IMR-90 (cell line): ENCODE measurements around the gene IKZF4. TPM values are rescaled to one million over a fixed set of nuclear protein-coding genes. Genes with fewer than 3 reads are reported as not detected.

Source experiments
- ATAC-seq: fragments of 200-7000 bp; cut with Tn5 transposase; 2 replicates; pipeline ENCODE4 v1.9.1; 2020; ENCODE audit warnings: low read depth, mild to moderate bottlenecking, moderate library complexity
- BruUV-seq: library from RNA; stranded (reverse); fragments of 400-500 nt; replicated peaks from 2 replicates; lab custom pipeline; 2021; lab: Mats Ljungman, UMichigan
- CTCF ChIA-PET: fragments of 300-600 bp; formaldehyde crosslinking; extraction: SDS; loops from one replicate; lab custom pipeline; 2021; ENCODE audit warnings: antibody characterized with exemption; lab: Yijun Ruan, JAX
- POLR2A ChIA-PET: fragments of 300-600 bp; sonication (Branson Sonifier 250); formaldehyde crosslinking; loops from one replicate; lab custom pipeline; 2022; ENCODE audit warnings: antibody characterized with exemption; ENCODE audit not compliant: unreplicated experiment; lab: Charles Lee
- DNase-seq: peaks from one replicate; pipeline ENCODE4 v3.0.0; 2013
- H2AFZ ChIP-seq: replicated peaks from 2 replicates; pipeline ENCODE3; 2013; ENCODE audit warnings: low read length, mild to moderate bottlenecking; ENCODE audit not compliant: poor library complexity
- H2AK5ac ChIP-seq: 2 replicates; pipeline ENCODE4 v1.6.1; 2013; ENCODE audit warnings: low read depth, low read length, inconsistent platforms
- H2AK9ac ChIP-seq: replicated peaks from 2 replicates; pipeline ENCODE3; 2013; ENCODE audit warnings: mild to moderate bottlenecking, low read depth, low read length, moderate library complexity; ENCODE audit not compliant: poor library complexity
- H2BK120ac ChIP-seq: 2 replicates; pipeline ENCODE4 v1.6.1; 2013; ENCODE audit warnings: low read depth, low read length, inconsistent platforms
- H2BK15ac ChIP-seq: 3 replicates; pipeline ENCODE4 v1.6.1; 2013; ENCODE audit warnings: low read depth, low read length, inconsistent platforms
- H2BK20ac ChIP-seq: 2 replicates; pipeline ENCODE4 v1.6.1; 2013; ENCODE audit warnings: low read depth, mild to moderate bottlenecking, inconsistent platforms, low read length, moderate library complexity
- H2BK5ac ChIP-seq: 2 replicates; pipeline ENCODE4 v1.6.1; 2013; ENCODE audit warnings: mild to moderate bottlenecking, low read depth, low read length, inconsistent platforms; ENCODE audit not compliant: poor library complexity, severe bottlenecking
- H3K14ac ChIP-seq: replicated peaks from 2 replicates; pipeline ENCODE4 v1.6.1; 2013; ENCODE audit warnings: low read depth, low read length, inconsistent platforms
- H3K18ac ChIP-seq: 2 replicates; pipeline ENCODE4 v1.6.1; 2013; ENCODE audit warnings: low read depth, low read length, control low read depth
- H3K23ac ChIP-seq: 2 replicates; pipeline ENCODE4 v1.6.1; 2013; ENCODE audit warnings: low read depth, low read length, inconsistent platforms
- H3K27ac ChIP-seq: 2 replicates; pipeline ENCODE4 v1.5.1; 2013; ENCODE audit warnings: mild to moderate bottlenecking, control low read depth, low read length; ENCODE audit not compliant: insufficient read depth
- H3K27me3 ChIP-seq: 2 replicates; pipeline ENCODE4 v1.6.1; 2013; ENCODE audit warnings: low read length; ENCODE audit not compliant: control insufficient read depth, insufficient read depth
- H3K36me3 ChIP-seq: 2 replicates; pipeline ENCODE4 v1.6.1; 2013; ENCODE audit warnings: low read length, mixed read lengths; ENCODE audit not compliant: control insufficient read depth, insufficient read depth
- H3K4ac ChIP-seq: 2 replicates; pipeline ENCODE4 v1.6.1; 2013; ENCODE audit warnings: low read depth, low read length, inconsistent platforms
- H3K4me1 ChIP-seq: 2 replicates; pipeline ENCODE4 v1.6.1; 2013; ENCODE audit warnings: low read length, mixed read lengths; ENCODE audit not compliant: control insufficient read depth, insufficient read depth
- H3K4me2 ChIP-seq: 2 replicates; pipeline ENCODE4 v1.6.1; 2013; ENCODE audit warnings: low read depth, mild to moderate bottlenecking, control low read depth, low read length, moderate library complexity
- H3K4me3 ChIP-seq: 2 replicates; pipeline ENCODE4 v1.5.1; 2013; ENCODE audit warnings: low read depth, mild to moderate bottlenecking, control low read depth, low read length, moderate library complexity; ENCODE audit not compliant: insufficient read depth
- H3K56ac ChIP-seq: 2 replicates; pipeline ENCODE4 v1.6.1; 2013; ENCODE audit warnings: low read length, inconsistent platforms; ENCODE audit not compliant: insufficient read depth; ENCODE audit errors: extremely low read depth
- H3K79me1 ChIP-seq, 2 experiments: 2 replicates each; pipeline ENCODE4 v1.6.1; 2013; ENCODE audit warnings: low read length in 2 of 2, inconsistent platforms in 1 of 2, low read depth in 1 of 2
- H3K9ac ChIP-seq: 2 replicates; pipeline ENCODE4 v1.6.1; 2013; ENCODE audit warnings: low read depth, low read length, control low read depth
- H3K9me1 ChIP-seq: 2 replicates; pipeline ENCODE4 v1.6.1; 2013; ENCODE audit warnings: low read length, inconsistent platforms; ENCODE audit not compliant: insufficient read depth
- H3K9me3 ChIP-seq: 2 replicates; pipeline ENCODE4 v1.6.1; 2013; ENCODE audit warnings: low read length; ENCODE audit not compliant: control insufficient read depth, insufficient read depth
- H4K20me1 ChIP-seq: 2 replicates; pipeline ENCODE4 v1.6.1; 2013; ENCODE audit warnings: low read length, inconsistent platforms; ENCODE audit not compliant: insufficient read depth
- H4K5ac ChIP-seq: 2 replicates; pipeline ENCODE4 v1.6.1; 2013; ENCODE audit warnings: mild to moderate bottlenecking, low read depth, low read length, control low read depth
- H4K8ac ChIP-seq, 2 experiments: 2 replicates each; pipeline ENCODE4 v1.6.1; 2013; ENCODE audit warnings: low read depth in 2 of 2, low read length in 2 of 2, control low read depth in 1 of 2, inconsistent platforms in 1 of 2
- H4K91ac ChIP-seq: 2 replicates; pipeline ENCODE4 v1.6.1; 2013; ENCODE audit warnings: low read depth, low read length, inconsistent platforms; ENCODE audit not compliant: insufficient read depth
- NFE2L2 ChIP-seq: fragments of 150-350 bp; IDR thresholded peaks from 2 replicates; pipeline ENCODE4 v1.6.1; 2016; ENCODE audit warnings: low read depth, mild to moderate bottlenecking, low read length
- WGBS, 2 experiments: methylation state at CpG; one replicate each; pipeline versions ENCODE4 v1.1.5 to v1.1.7; 2013; ENCODE audit warnings: missing lambda C conversion rate in 2 of 2; ENCODE audit not compliant: insufficient read length in 1 of 2; ENCODE audit errors: extremely low coverage in 2 of 2; 5-methylcytosine and 5-hydroxymethylcytosine counted together
- dilution Hi-C: fragments of 300-500 bp; cut with HindIII; formaldehyde crosslinking; loops from one replicate; pipeline ENCODE4 v1.14.3; 2018; ENCODE audit warnings: low sequenced_read_pairs; ENCODE audit not compliant: unreplicated experiment
- in situ Hi-C: fragments of 300-500 bp; cut with MboI; formaldehyde crosslinking; loops from 3 replicates; pipeline ENCODE4 v1.14.3; 2019; ENCODE audit warnings: low sequenced_read_pairs, inconsistent platforms, mixed read lengths
- intact Hi-C: fragments of 100-400 bp; cut with micrococcal nuclease; formaldehyde crosslinking; loops from 2 replicates; pipeline ENCODE4 v1.10.0; 2022
- polyA plus RNA-seq, 3 experiments: library from polyadenylated mRNA; depleted of rRNA; stranded (reverse); fragments of >200 nt; gene quantifications; 2 replicates each; pipeline ENCODE4 v1.2.3, GENCODE V29; 2012; ENCODE audit warnings: low replicate concordance in 1 of 3
- total RNA-seq: library from RNA; depleted of rRNA; stranded (reverse); fragments of >200 nt; gene quantifications from 2 replicates; pipeline ENCODE4 v1.2.3, GENCODE V29; 2012

The IKZF4 gene
- total and polyA plus RNA-seq, 2 of the 4 experiments (the other 2 are of a cell fraction), result 1.8 to 7.1 TPM

- no CpG with 5 or more reads among the region's 5 CpGs for WGBS, 2 experiments
- Histone ChIP-seq H3K9me3 (no peaks in the 10 kb centered on the region), H2AK9ac (peak overlapping the region; percentile 40), H3K4me1 (peaks cover 2% of the 10 kb centered on the region; the same call in 1 of the 2 replicates), H3K4me3 (no peak overlapping the region), H2BK5ac (no peak overlapping the region), H3K56ac (no peak overlapping the region), H4K91ac (no peak overlapping the region), H2AFZ (no peak overlapping the region), H4K5ac (no peak overlapping the region), H2BK20ac (no peak overlapping the region), H2BK15ac (no peak overlapping the region), H3K4me2 (no peak overlapping the region), H2AK5ac (no peak overlapping the region), H4K8ac (no peak overlapping the region), H3K18ac (no peak overlapping the region), H3K27ac (no peak overlapping the region), H3K27me3 (no peaks in the 10 kb centered on the region), H2BK120ac (no peak overlapping the region), H3K4ac (no peak overlapping the region), H3K9me1 (no peaks in the 10 kb centered on the region), H3K23ac (no peak overlapping the region), H4K20me1 (no peaks in the 10 kb centered on the region), H3K14ac (no peak overlapping the region), H3K79me1 (no peaks in the 10 kb centered on the region; a peak in 1 of 4 replicates), H3K36me3 (peaks cover 37% of the 10 kb centered on the region), H3K9ac (no peak overlapping the region)
- no TSS peak for BruUV-seq
- POLR2A ChIA-PET, result no interaction called here
- intact Hi-C loops (loop anchor here (1.0 kb wide), 3 partner anchors 7 to 289 kb away; partner anchors contain the start of gene IKZF4), dilution Hi-C loops (no loop called here), in situ Hi-C loops (no loop called here)
- no peak for TF ChIP-seq NFE2L2
- ATAC-seq (no peak), DNase-seq (no peak)
- CTCF ChIA-PET, result interaction anchor here (0.8 to 1.6 kb wide), 4 partner anchors 8 to 290 kb away, joined by 3 to 8 read pairs (median 4); no protein-coding TSS in a partner anchor
Measured at GRCh38 chr12:56028511-56029165, 7.8 kb downstream of the IKZF4 start.
